Activated T-helper 1 cell treated with Interleukin-2 at 50 U/mL for 16 hours (primary cell): Measurements from ENCODE around the gene PHF21A.

Experiments used
- DNase-seq: peaks from one replicate; pipeline ENCODE4 v3.0.0-alpha.2; 2020; ENCODE audit warnings: low read depth

PHF21A gene

GRCh38 chr11:46075928-46076327, 45.3 kb downstream of the PHF21A start:
- DNase-seq, result no peak

DNA sequence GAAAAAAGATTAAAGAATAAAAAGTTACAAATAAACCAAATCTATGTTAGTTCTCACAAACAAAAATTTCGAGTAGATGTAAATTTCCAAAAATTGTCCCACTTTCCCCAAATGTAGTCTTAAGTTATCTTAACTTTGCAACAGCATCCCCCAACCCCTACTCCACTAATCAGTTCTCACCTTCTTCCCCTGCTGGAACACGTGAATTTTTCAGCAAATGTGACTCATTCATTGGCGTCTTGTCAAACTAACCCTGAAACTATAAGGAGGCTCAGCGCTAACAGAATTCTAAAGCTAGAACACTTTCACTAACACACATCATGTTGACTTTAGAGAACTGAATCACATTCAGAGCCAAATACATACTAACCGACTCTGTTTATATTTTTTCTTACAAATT, 46.1 kb downstream of the PHF21A start:
- DNase-seq, result no peak

GRCh38 chr11:46073632-46074031, 47.6 kb downstream of the PHF21A start:
- DNase-seq, result no peak

DNA sequence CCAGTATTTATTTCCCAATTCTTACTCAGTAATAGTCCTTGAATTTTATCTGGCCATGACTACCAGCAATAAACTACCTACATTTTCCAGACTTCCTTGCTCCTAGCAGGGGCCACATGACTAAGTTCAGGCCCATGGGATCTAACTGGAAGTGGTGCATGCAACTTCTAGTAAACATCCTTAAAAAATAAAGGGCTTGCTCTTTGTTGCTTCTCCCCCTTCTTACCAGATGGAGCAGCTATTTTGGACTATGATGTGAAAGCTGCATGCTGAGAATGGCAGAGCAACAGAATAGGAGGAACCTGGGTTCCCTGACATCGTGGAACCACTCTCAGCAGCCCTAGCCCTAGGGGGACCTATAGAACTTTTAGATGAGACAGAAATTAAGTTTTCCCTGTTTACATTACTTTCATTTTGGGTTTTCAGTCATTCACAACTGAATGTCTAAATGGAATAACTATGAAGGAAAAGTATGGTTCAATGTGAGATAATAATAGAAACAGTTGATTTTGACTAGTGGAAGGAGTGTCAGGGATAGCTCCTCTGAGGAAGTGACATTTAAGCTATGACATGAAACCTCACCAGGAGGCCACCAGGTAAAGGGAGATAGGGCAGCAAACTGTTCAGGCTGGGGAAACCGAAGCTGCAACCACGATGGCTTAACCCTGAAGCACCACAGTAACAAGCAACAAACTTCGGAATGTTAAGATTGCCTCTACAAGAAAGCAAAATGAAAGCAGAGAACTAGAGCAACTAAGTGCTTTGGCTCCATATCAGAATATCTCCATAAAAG, 48.9 kb downstream of the PHF21A start:
- DNase-seq, result no peak

- DNase-seq, result no peak
Measured at GRCh38 chr11:46071091-46071490, 50.2 kb downstream of the PHF21A start.

DNA sequence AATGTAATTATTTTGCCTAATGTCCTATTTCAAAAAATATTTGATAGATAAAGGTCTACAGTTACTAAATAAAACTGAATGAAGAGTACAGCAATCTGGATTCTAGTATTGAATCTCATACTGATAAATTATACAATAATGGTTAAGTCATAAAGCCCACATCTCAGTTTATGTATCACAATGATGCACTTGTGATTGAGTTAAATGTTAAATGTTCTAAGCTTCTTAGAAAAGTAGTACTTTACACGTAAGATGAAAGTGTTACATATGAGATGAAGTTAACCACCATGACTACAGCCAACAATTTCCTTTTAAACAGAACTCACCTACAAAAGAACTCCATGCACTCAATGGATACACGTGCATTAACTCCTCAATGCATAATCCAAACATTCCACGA, 51.7 kb downstream of the PHF21A start:
- DNase-seq, result no peak

DNA sequence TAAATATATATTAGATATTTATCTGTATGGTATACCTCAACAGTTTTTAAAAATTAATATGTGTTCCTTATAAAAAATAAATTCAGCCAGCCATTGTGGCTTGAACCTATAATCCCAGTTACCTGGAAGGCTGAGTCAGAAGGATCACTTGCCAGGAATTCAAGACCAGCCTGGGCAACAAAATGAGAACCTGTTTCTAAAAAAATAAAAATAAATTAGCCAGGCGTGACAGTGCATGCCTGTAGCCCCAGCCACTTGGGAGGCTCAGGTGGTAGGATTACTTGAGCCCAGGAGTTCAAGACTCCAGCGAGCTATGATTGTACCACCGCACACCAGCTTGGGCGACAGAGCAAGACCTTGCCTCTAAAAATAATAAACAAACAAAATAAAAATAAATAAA, 54.9 kb downstream of the PHF21A start:
- DNase-seq, result no peak

DNA sequence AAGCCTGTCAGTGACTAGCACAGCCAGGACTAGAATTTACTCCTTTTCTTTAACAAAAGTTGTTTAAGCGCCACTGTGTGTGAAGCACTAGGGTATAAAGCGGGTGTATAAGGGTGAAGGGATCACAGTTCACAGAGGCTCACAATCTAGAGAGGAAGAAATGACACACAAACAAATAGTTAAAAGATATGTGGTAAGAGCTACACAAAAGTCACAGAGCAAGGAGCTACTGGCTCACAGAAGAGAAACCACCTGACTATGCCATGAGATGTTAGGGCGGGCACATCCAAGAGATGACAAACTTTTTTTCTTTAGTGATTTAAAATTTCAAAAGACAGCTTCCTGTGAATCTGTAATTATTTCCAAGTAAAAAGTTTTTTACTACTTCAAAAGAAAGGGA, 55.6 kb downstream of the PHF21A start:
- DNase-seq, result no peak

- DNase-seq, result no peak
Measured at GRCh38 chr11:46064221-46064620, 57.0 kb downstream of the PHF21A start.

- no peak for DNase-seq
Measured at GRCh38 chr11:46063138-46063537, 58.1 kb downstream of the PHF21A start.

- no peak for DNase-seq
Measured at GRCh38 chr11:46060013-46060412, 61.2 kb downstream of the PHF21A start.

DNA sequence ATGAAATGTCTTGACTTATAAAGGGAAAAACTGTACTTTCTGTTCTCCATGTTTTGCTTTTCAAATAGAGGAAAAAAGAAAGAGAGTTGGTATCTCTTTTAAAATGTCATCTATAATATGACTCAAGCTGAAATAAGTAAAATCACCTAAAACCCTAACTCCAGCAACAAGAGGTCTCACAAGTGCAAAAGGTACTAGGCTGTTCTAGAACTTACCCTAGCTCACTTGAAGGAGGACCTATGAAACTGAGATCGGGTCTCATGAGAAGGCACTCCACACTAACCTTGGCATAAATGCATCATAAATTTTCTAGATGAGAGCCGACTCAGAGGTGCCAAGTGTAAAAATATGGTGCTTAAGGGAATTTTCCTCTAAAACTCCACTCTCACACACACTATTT, 63.8 kb downstream of the PHF21A start:
- no peak for DNase-seq

GRCh38 chr11:46055371-46055770, 65.9 kb downstream of the PHF21A start:
- no peak for DNase-seq

DNA sequence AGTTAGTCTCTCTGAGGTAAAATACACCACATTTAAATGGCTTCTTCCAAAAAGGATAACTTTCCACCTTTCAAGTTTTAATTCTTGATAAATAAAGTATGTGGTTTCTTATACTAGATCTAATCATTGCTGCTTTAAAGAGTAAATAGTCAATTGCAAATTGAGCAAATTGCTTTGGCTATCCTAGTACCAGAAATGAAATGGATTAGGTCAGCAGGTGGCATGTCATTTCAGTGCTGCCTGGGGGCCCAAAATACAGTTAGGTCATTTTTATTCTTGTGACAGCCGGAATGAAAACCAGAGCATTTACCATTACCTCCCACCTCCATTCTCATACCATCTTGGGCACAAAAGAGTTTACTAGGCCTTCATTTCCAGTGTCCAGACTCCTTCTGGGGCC, 70.2 kb downstream of the PHF21A start:
- no peak for DNase-seq

DNA sequence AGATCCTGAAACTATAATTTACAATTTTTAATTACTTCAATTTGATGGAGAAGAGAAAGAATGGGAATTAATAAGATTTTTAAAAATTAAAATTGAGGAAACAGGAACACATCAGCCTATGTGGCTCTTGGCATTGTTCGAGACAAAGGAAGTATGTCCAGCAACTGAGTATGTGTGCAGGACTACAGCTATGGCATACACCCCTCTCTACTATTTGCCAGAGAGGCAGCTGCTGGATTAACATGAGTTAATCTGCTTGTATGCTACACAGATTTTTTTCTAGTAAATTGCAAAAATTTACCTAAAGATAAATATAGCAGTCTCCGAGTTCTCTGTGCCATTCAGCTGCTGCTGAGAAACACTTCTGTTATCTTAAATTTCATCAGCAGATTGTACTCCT, 70.6 kb downstream of the PHF21A start:
- no peak for DNase-seq

- no peak for DNase-seq
Measured at GRCh38 chr11:46050003-46050461, 71.2 kb downstream of the PHF21A start.

- no peak for DNase-seq
Measured at GRCh38 chr11:46049325-46049897, 71.8 kb downstream of the PHF21A start.

DNA sequence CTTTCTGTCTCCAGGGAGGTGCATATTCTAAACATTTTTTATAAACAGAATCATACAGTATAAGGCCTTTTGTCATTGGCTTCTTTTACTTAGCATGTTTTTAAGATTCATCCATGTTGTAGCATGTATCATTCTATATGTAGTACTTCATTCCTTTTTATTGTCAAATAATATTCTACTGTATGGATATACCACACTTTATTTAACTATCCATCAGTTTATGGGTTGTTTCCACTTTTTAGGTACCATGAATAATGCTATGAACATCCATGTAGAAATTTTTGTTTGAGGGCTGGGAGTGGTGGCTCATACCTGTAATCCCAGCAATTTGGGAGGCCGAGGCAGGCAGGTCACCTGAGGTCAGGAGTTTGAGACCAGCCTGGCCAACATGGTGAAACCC, 73.1 kb downstream of the PHF21A start:
- no peak for DNase-seq

DNA sequence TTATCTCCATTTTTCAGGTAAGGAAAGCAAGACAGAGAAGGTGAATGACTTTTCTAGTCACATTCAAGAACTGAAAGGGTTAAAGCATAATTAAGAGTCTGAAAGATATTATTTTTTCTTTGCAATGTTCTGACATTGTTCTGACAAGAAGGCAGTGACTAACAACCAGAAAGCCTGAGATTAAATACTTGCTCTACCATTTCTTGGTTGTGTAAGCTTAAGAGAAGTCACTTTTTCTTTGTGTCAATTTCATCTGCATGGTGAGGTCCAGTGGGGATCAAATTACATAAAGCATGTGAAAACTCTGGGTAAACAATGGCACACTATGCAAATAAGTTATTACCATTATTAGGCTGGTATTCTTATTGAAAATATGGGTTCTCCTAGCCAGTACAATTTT, 73.7 kb downstream of the PHF21A start:
- no peak for DNase-seq

GRCh38 chr11:46045811-46046210, 75.4 kb downstream of the PHF21A start:
- no peak for DNase-seq

DNA sequence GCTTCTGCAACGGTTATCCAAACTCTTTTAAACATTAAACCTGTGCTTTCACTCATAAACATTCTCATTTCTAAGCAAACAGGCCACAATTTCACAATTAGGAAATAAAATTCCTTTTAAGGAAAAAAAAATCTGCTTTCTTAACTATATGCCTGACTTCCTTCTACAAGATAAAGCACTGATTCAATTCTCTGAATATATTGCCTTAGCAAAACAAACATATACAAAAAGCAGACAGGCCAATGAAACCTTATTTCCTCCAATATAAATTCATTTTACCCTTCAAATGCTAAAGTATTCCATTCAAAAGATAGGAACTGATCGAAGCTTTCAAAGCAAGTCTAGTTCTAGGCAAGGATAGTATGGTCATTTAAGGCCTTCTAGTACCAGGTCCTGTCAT, 76.7 kb downstream of the PHF21A start:
- DNase-seq, result no peak

DNA sequence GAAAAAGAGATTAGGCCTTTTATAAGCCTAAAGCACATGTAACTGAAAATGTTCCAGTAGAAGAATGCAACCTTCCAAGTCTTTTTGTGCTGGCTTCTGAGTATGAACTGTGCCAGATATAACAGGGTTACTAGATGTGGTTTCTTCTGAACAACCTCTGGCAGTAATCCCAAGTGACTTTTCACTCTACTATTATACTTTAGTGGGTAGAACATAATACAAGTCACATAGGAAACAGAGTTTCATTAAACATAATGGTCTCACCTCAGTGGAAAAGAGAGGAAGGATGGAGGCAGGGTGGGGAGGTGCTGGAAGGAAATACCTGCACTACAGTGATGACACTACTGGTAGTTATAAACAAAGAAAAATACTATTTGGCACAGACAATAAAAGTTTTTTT, 81.3 kb downstream of the PHF21A start:
- no peak for DNase-seq

GRCh38 chr11:46038529-46038928, 82.7 kb downstream of the PHF21A start:
- DNase-seq, result no peak

DNA sequence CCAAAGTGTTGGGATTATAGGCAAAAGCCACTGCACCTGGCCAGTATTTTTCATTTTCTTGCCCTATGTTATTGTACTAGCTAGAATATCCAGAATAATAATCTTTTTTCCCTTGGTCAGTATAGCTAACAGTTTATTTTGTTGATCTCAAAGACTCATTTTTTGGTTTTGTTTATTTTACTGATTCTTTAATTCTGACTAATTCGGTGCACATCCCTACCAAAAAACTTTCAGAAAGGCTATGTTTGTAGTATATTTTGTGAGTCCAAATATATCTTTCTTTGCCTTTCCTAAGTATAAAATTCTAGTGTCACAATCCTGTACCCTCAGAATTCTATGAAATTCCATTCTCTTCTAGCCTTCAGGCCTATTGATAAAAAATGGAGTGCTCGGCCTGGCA, 84.3 kb downstream of the PHF21A start:
- DNase-seq, result no peak
